HG02981 (cell line): Measurements from ENCODE around the gene SNX14.

ENCODE experiments used
- ATAC-seq: cut with Tn5 transposase; IDR thresholded peaks from one replicate; pipeline ENCODE4 v1.9.1; 2021; ENCODE audit warnings: mild to moderate bottlenecking, moderate library complexity; ENCODE audit not compliant: unreplicated experiment

Gene SNX14

DNA sequence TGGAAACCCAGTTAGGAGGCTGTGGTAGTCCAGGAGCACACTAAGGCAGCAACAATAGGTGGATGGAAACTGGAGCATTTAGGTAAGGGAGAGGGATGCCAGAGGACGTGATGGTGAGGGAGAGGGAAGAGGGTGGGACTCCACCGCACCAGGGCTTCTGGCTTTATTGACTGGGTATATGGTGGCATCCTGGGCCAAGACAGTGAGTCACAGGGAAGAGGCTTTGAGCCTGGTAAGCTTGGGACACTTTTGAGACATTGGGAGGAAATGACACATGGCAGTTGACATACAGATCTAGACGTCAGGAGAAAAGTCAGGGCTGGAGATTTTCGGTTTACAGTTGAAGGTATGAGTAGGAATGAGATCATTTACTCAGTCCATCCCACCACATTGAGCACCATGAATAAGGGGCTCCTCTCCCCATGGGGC lies 128.9 kb downstream of the SNX14 start:
- ATAC-seq: no peak

DNA sequence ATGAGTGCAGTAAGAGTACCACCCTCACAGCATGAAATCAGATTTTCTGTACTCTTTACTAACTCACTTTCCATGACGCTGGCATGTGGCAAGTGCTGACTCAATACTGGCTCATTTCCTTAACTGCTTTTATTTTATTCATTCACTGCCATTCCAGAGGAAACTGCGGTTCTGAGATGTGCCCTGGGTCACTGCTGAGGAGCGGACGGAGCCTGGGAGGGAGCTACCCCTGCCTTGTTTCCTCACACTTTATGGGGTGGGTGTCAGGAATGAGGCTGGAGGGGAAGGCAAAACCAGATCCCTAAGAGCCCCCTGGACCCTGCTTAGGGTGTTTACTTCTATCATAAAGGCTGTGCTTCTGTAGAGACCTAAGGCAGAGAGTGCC lies 129.4 kb downstream of the SNX14 start:
- ATAC-seq: no peak

- no peak for ATAC-seq
Observed at GRCh38 chr6:85463621-85464259, 129.9 kb downstream of the SNX14 start.

GRCh38 chr6:85462673-85463072 lies 131.0 kb downstream of the SNX14 start:
- ATAC-seq: no peak

DNA sequence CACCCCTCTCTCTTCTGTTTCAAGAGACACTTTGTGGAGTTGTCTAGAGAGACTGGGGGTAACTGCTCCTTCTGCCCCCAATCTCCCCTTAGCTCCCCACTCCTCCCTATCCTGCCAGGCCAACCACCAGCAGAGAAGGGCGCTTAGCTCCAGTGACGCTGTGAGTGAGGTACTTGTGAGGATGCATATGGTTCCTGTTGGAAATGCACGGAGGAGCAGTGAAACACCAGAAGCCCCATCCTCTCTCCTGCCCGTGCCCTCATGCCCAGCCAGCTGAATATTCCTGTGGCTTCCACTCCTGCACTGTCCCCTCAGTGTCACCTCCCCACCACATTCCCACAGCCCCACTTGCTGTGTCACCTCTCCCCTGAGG lies 131.9 kb downstream of the SNX14 start:
- ATAC-seq: no peak

- peak; percentile 76 for ATAC-seq
Observed at GRCh38 chr6:85460921-85461797, 132.5 kb downstream of the SNX14 start.

DNA sequence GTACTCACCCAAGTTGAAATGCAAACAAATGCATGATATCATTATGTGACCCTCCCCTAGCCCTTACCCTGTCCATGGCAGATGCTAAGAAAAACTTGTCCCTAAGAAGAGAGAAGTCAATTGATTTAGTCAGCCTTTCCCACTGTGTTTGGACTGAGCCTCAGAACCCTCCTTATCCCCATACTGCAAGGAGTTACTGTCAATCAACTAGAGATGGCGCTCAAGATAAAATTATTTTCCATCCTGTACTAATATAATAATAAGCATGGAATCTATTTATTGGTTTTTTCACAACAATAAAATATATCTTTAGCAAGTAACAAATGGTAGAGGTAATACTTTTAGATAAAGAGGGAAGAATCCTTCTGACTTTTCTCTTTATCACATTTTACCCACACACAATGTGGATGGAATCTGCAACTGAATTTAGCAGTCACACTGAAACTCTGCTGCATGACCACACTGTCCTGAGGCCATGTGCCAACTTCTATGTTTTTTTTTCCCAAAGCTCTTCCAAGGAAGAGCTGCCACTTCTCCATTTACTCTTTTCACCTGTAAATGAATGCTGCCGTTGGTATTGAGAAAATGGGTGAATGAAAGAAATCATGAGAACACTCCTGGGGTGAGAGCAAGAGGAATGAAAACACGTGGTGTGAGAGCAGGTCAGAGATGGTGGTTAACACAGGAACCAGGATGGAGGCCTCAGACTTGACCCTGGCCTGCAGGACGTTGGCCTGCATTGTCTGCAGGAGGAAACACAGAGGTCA lies 133.3 kb downstream of the SNX14 start:
- no peak for ATAC-seq

DNA sequence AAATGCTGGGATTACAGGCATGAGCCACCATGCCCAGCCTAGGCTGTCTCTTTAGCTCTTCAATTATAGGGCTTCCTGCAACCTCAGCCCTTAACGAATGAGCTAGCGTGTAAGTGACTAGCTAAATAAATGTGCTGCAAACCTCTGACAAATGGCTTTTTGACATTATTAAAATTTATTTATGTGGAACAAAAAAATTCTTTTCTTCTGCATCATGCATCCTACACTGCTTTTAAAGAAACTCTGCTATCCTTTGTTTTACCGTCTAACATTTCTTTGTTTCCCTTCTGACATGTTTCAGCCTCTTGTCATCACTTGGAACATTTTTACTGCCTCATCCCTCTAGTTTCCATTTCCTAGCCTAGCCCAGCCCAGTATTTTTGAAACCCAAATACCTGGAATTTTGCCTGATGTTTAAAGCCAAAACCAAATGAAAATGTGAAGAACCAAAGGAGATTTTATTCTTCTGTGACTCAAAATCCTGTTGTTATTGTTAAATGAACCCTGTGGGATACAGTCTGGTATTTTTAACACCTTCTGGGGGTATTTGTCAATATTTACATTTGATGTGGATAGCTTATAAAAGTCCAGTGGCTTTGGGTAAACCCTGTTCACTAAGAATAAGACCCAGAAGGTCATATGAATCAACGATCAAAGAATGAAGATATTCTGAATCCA lies 134.3 kb downstream of the SNX14 start:
- no peak for ATAC-seq

GRCh38 chr6:85458782-85459181 lies 134.9 kb downstream of the SNX14 start:
- no peak for ATAC-seq

DNA sequence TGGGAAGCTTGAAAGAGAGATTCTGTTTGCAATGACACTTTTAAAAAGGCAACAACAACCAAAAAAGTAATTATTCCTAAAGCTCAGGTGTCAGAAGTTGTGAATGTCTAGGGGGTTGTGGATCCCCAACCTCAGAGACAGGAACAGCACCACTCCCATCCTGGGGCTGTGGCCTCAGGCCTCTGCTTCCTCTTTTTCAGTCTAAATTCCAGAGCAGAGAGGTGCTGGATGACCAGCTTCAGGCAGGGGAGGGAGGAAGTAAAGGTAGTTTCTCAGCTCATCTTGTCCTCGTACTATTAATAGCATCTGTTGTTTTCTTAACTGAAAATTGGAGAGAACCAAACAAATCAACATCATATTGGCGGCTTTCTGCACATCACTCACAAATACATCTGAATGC lies 135.5 kb downstream of the SNX14 start:
- no peak for ATAC-seq

GRCh38 chr6:85456782-85457181 lies 136.9 kb downstream of the SNX14 start:
- no peak for ATAC-seq
